ENCODE data around the gene NSRP1. TPM values are rescaled to one million over a fixed set of nuclear protein-coding genes. Genes with fewer than 3 reads are reported as not detected.

Gene NSRP1
- total and polyA plus RNA-seq, 2 of the 13 experiments (the other 11 are each of a cell fraction or from before 2014, with no cell fraction given), result 7.0 to 14.3 TPM

DNA sequence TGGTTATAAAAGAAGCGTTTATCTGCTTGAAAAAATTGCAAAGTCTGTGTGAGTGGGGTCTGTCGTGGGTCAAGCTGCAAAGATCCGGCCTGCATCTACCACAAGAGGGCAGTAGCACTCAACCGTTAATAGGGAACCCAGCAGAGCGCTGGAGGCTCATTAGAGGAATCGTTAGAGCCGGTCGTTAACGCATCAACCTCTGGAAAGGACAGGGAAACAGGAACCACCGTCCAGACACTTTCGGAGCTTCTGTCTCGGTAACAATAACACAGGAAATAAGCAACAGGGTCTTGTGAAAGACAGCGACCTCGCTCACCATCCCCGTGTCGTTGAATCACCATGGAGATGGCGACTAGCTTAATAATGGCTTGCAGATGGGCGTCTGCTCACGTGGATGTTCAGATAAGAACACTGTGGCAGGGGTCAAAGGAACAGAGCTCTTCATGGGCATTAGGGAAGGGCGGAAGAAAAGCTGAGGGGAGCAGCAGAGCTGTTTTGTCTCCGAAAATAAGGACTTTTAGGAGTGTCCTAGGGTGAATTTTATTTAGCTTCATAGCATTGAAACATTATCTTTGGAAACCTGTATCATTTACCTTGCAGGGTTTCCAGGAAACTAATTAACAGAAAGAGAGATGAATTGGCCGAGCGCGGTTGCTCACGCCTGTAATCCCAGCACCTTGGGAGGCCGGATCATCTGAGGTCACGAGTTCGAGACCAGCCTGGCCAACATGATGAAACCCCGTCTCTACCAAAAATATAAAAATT, 11.9 kb upstream of the NSRP1 start (continued):
- TF ChIP-seq, protein P1, sequence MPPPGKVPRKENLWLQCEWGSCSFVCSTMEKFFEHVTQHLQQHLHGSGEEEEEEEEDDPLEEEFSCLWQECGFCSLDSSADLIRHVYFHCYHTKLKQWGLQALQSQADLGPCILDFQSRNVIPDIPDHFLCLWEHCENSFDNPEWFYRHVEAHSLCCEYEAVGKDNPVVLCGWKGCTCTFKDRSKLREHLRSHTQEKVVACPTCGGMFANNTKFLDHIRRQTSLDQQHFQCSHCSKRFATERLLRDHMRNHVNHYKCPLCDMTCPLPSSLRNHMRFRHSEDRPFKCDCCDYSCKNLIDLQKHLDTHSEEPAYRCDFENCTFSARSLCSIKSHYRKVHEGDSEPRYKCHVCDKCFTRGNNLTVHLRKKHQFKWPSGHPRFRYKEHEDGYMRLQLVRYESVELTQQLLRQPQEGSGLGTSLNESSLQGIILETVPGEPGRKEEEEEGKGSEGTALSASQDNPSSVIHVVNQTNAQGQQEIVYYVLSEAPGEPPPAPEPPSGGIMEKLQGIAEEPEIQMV (CRISPR knock-in tag; IDR thresholded peaks at IDR 0.05; ENCODE audit: low read depth), result no peak
- TF ChIP-seq PRPF4 (IDR thresholded peaks at IDR 0.05; ENCODE audit: low read depth, low read length, poor library complexity, severe bottlenecking) (no peak), ZNF17 (CRISPR knock-in tag; IDR thresholded peaks at IDR 0.05) (no peak), CAMTA2 (CRISPR knock-in tag; IDR thresholded peaks at IDR 0.05; ENCODE audit: borderline replicate concordance) (no peak), BRD4 (CRISPR knock-in tag; IDR thresholded peaks at IDR 0.05) (no peak), ZNF816 (CRISPR knock-in tag; IDR thresholded peaks at IDR 0.05; ENCODE audit: borderline replicate concordance) (no peak), ZNF781 (CRISPR knock-in tag; IDR thresholded peaks at IDR 0.05; ENCODE audit: borderline replicate concordance, not compliant biosample characterization) (no peak), SATB2 (CRISPR knock-in tag; IDR thresholded peaks at IDR 0.05) (no peak), RBM22 (optimal IDR thresholded peaks at IDR 0.05; ENCODE audit: low read length) (no peak), NPAS2 (CRISPR knock-in tag; IDR thresholded peaks at IDR 0.05; ENCODE audit: borderline replicate concordance) (no peak), ZKSCAN1 (IDR thresholded peaks at IDR 0.05; ENCODE audit: low read length) (no peak), YY1 (IDR thresholded peaks at IDR 0.05; ENCODE audit: insufficient read depth, insufficient replicate concordance, low read depth, low read length) (no peak), MED13 (CRISPR knock-in tag; IDR thresholded peaks at IDR 0.05) (no peak), ZSCAN20 (CRISPR knock-in tag; IDR thresholded peaks at IDR 0.05; ENCODE audit: borderline replicate concordance) (no peak)
- TF ChIP-seq, protein P2, sequence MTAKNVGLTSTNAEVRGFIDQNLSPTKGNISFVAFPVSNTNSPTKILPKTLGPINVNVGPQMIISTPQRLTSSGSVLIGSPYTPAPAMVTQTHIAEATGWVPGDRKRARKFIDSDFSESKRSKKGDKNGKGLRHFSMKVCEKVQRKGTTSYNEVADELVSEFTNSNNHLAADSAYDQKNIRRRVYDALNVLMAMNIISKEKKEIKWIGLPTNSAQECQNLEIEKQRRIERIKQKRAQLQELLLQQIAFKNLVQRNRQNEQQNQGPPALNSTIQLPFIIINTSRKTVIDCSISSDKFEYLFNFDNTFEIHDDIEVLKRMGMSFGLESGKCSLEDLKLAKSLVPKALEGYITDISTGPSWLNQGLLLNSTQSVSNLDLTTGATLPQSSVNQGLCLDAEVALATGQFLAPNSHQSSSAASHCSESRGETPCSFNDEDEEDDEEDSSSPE (CRISPR knock-in tag; IDR thresholded peaks at IDR 0.05), result no peak
- TF ChIP-seq, protein P3, sequence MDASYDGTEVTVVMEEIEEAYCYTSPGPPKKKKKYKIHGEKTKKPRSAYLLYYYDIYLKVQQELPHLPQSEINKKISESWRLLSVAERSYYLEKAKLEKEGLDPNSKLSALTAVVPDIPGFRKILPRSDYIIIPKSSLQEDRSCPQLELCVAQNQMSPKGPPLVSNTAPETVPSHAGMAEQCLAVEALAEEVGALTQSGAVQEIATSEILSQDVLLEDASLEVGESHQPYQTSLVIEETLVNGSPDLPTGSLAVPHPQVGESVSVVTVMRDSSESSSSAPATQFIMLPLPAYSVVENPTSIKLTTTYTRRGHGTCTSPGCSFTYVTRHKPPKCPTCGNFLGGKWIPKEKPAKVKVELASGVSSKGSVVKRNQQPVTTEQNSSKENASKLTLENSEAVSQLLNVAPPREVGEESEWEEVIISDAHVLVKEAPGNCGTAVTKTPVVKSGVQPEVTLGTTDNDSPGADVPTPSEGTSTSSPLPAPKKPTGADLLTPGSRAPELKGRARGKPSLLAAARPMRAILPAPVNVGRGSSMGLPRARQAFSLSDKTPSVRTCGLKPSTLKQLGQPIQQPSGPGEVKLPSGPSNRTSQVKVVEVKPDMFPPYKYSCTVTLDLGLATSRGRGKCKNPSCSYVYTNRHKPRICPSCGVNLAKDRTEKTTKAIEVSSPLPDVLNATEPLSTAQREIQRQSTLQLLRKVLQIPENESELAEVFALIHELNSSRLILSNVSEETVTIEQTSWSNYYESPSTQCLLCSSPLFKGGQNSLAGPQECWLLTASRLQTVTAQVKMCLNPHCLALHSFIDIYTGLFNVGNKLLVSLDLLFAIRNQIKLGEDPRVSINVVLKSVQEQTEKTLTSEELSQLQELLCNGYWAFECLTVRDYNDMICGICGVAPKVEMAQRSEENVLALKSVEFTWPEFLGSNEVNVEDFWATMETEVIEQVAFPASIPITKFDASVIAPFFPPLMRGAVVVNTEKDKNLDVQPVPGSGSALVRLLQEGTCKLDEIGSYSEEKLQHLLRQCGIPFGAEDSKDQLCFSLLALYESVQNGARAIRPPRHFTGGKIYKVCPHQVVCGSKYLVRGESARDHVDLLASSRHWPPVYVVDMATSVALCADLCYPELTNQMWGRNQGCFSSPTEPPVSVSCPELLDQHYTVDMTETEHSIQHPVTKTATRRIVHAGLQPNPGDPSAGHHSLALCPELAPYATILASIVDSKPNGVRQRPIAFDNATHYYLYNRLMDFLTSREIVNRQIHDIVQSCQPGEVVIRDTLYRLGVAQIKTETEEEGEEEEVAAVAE (CRISPR knock-in tag; IDR thresholded peaks at IDR 0.05; ENCODE audit: borderline replicate concordance), result 0 out of 2 replicates have a peak, but pooled peaks have one; percentile 24
- TF ChIP-seq, protein P4, sequence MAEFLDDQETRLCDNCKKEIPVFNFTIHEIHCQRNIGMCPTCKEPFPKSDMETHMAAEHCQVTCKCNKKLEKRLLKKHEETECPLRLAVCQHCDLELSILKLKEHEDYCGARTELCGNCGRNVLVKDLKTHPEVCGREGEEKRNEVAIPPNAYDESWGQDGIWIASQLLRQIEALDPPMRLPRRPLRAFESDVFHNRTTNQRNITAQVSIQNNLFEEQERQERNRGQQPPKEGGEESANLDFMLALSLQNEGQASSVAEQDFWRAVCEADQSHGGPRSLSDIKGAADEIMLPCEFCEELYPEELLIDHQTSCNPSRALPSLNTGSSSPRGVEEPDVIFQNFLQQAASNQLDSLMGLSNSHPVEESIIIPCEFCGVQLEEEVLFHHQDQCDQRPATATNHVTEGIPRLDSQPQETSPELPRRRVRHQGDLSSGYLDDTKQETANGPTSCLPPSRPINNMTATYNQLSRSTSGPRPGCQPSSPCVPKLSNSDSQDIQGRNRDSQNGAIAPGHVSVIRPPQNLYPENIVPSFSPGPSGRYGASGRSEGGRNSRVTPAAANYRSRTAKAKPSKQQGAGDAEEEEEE (CRISPR knock-in tag; IDR thresholded peaks at IDR 0.05; ENCODE audit: borderline replicate concordance), result no peak
- TF ChIP-seq, protein P5, sequence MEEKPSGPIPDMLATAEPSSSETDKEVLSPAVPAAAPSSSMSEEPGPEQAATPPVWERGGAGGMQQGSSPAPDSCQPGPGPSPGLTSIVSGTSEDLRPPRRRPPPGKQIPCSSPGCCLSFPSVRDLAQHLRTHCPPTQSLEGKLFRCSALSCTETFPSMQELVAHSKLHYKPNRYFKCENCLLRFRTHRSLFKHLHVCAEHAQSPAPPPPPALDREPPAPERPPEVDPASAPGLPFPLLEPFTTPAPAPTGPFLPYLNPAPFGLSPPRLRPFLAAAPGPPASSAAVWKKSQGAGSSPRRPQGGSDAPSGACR (CRISPR knock-in tag; IDR thresholded peaks at IDR 0.05), result no peak
- TF ChIP-seq, protein P6, sequence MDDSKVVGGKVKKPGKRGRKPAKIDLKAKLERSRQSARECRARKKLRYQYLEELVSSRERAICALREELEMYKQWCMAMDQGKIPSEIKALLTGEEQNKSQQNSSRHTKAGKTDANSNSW (CRISPR knock-in tag; IDR thresholded peaks at IDR 0.05; ENCODE audit: borderline replicate concordance), result no peak

Measured in HepG2 (cell line).